Spleen (tissue), 11 donors: ENCODE results near the gene PAFAH1B1. TPM values are rescaled to one million over a fixed set of nuclear protein-coding genes. Genes with fewer than 3 reads are reported as not detected.

Experiments
- DNase-seq: peaks from one replicate; pipeline ENCODE4 v3.0.0-alpha.2; 2020
- H3K27ac ChIP-seq, 8 donors: fragments of 200-600 bp; sonication (generic) in 7 of 8; 1 replicate in 4 of 8; 2 replicates in 4 of 8; pipeline versions ENCODE4 v1.5.0 to v1.8.0; 2016 to 2021; ENCODE audit warnings: inconsistent platforms in 4 of 8, mild to moderate bottlenecking in 4 of 8, moderate library complexity in 1 of 8
- H3K27me3 ChIP-seq, 7 donors: fragments of 200-600 bp; sonication (generic) in 6 of 7; replicated peaks in 1 of 7; 1 replicate in 4 of 7; 2 replicates in 3 of 7; pipeline versions ENCODE4 v1.5.0 to v1.8.0; 2016 to 2021; ENCODE audit warnings: inconsistent platforms in 3 of 7, mild to moderate bottlenecking in 1 of 7
- H3K36me3 ChIP-seq, 6 donors: fragments of 200-600 bp; sonication (generic) in 5 of 6; 1 replicate in 4 of 6; 2 replicates in 2 of 6; pipeline versions ENCODE4 v1.5.0 to v1.8.0; 2016 to 2021; ENCODE audit warnings: inconsistent platforms in 2 of 6
- H3K4me1 ChIP-seq, 6 donors: fragments of 200-600 bp; sonication (generic) in 5 of 6; 1 replicate in 3 of 6; 2 replicates in 3 of 6; pipeline versions ENCODE4 v1.5.0 to v1.8.0; 2016 to 2021; ENCODE audit warnings: inconsistent platforms in 3 of 6
- H3K4me3 ChIP-seq, 8 donors: fragments of 200-600 bp; sonication (generic) in 7 of 8; 1 replicate in 4 of 8; 2 replicates in 4 of 8; pipeline versions ENCODE4 v1.5.0 to v1.8.0; 2016 to 2021; ENCODE audit warnings: inconsistent platforms in 4 of 8, mild to moderate bottlenecking in 4 of 8, moderate library complexity in 2 of 8
- H3K9me3 ChIP-seq, 8 donors: fragments of 200-600 bp; sonication (generic) in 7 of 8; 1 replicate in 4 of 8; 2 replicates in 4 of 8; pipeline versions ENCODE4 v1.5.0 to v1.8.0; 2016 to 2021; ENCODE audit warnings: inconsistent platforms in 4 of 8
- CTCF ChIP-seq, 11 experiments: fragments of 200-600 bp in 7 of 11; fragments of 450-650 bp in 4 of 11; sonication (generic) in 4 of 11; IDR thresholded peaks in 8 of 11; conservative IDR thresholded peaks in 3 of 11; 1 replicate in 7 of 11; 2 replicates in 4 of 11; pipeline versions ENCODE4 v1.4.0 to v1.8.0; 2016 to 2021; ENCODE audit warnings: antibody characterized with exemption in 11 of 11, inconsistent platforms in 4 of 11, mild to moderate bottlenecking in 1 of 11
- POLR2A ChIP-seq, 3 donors: fragments of 450-650 bp; IDR thresholded peaks; one replicate each; pipeline ENCODE4 v1.5.1; 2017; ENCODE audit warnings: antibody characterized with exemption in 3 of 3, mild to moderate bottlenecking in 1 of 3
- POLR2AphosphoS5 ChIP-seq, 3 donors: sonication (generic); formaldehyde crosslinking; IDR thresholded peaks; one replicate each; pipeline ENCODE4 v1.5.1; 2017; ENCODE audit warnings: antibody characterized with exemption in 3 of 3
- WGBS, 5 donors: extraction: QIAGEN DNeasy Blood & Tissue Kit in 3 of 5; methylation state at CpG; one replicate each; pipeline versions ENCODE4 v1.1.5 to v1.1.7; 2013 to 2018; 5-methylcytosine and 5-hydroxymethylcytosine counted together
- intact Hi-C: fragments of 100-400 bp; cut with DNase I; formaldehyde crosslinking; loops from one replicate; pipeline ENCODE4 v1.15.0; 2023; ENCODE audit warnings: low total_unique reads
- polyA plus RNA-seq, 3 donors: library from polyadenylated mRNA; stranded (reverse); fragments of 200-250 nt; gene quantifications; one replicate each; pipeline ENCODE4 v1.2.1, GENCODE V29; 2013
- total RNA-seq, 7 donors: library from RNA; depleted of rRNA in 3 of 7; stranded (reverse); fragments of >200 nt in 3 of 7; fragmentation: NEBNext Ultra II Directional in 4 of 7; extraction: Animal tissue kit (Norgen Biotek cat#: 25700) in 4 of 7; gene quantifications; one replicate each; pipeline versions ENCODE4 v1.1.0 to v1.2.1, GENCODE V29; 2016 to 2021
- donor health status: healthy with polysubstance abuse.
- donor health status: DM: no; HTN: no; CAD: no; lungs with moderate emphysema.
- donor health status: DM: no; HTN: no; CAD: no.
- donor health status: Bipolar disorder and iron deficiency.
- donor health status: healthy.
- donor health status: DM: no; HTN: no; CAD: no.
- donor health status: DM: yes; HTN: yes; CAD: no.

The PAFAH1B1 gene
- total and polyA plus RNA-seq, 10 donors = 20.8 to 175 (median 104) TPM

GRCh38 chr17:2634361-2634960 lies 41.0 kb downstream of the PAFAH1B1 start:
- DNase-seq = no peak
- H3K36me3 ChIP-seq = peaks cover 0 to 47% (median 15%) of the 10 kb centered on the region in 6 donors
- peaks cover 3 to 84% (median 58%) of the 10 kb centered on the region in 6 donors for H3K4me1 ChIP-seq
- no peak overlapping the region for H3K27ac ChIP-seq
- H3K4me3 ChIP-seq = no peak overlapping the region
- TF ChIP-seq POLR2A (IDR thresholded peaks at IDR 0.05) (no peak), CTCF (IDR thresholded peaks at IDR 0.05 in 8 of 11, conservative IDR thresholded peaks at IDR 0.05 in 3 of 11) (no peak), POLR2AphosphoS5 (IDR thresholded peaks at IDR 0.05) (no peak)
- 75 to 95% (median 89%) methylated on average over 9 of the region's 9 CpGs for WGBS, 5 donors
- intact Hi-C loops = no loop called here
- no peaks in the 10 kb centered on the region for H3K27me3 ChIP-seq
- H3K9me3 ChIP-seq = peaks cover 0 to 5% (median 0%) of the 10 kb centered on the region in 8 donors

GRCh38 chr17:2635241-2635640 lies 41.8 kb downstream of the PAFAH1B1 start:
- WGBS, 5 donors = 70 to 94% (median 87%) methylated on average over 3 of the region's 3 CpGs
- intact Hi-C loops = no loop called here
- H3K9me3 ChIP-seq = no peaks in the 10 kb centered on the region
- no peak overlapping the region for H3K4me3 ChIP-seq
- TF ChIP-seq POLR2A (IDR thresholded peaks at IDR 0.05) (no peak), CTCF (IDR thresholded peaks at IDR 0.05 in 8 of 11, conservative IDR thresholded peaks at IDR 0.05 in 3 of 11) (no peak), POLR2AphosphoS5 (IDR thresholded peaks at IDR 0.05) (no peak)
- peaks cover 3 to 76% (median 50%) of the 10 kb centered on the region in 6 donors for H3K4me1 ChIP-seq
- no peak for DNase-seq
- peaks cover 0 to 55% (median 21%) of the 10 kb centered on the region in 6 donors for H3K36me3 ChIP-seq
- no peaks in the 10 kb centered on the region for H3K27me3 ChIP-seq
- no peak overlapping the region for H3K27ac ChIP-seq

DNA sequence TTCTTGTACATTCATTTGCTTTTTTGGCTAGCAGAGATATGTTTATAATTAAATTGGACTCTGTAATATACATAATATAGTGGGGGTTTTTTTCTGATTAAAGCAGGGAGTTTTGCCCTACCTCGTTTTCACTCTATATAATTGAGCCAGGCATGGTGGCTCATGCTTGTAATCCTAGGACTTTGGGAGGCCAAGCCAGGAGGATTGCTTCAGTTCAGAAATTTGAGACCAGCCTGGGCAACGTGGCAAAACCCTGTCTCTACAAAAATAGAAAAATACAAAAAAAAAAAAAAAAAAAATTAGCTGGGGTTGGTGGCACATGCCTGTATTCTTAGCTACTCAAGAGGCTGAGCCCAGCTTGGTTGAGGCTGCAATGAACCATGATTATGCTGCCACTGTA lies 42.2 kb downstream of the PAFAH1B1 start:
- no peak for DNase-seq
- TF ChIP-seq POLR2AphosphoS5 (IDR thresholded peaks at IDR 0.05) (no peak), POLR2A (IDR thresholded peaks at IDR 0.05) (no peak), CTCF (IDR thresholded peaks at IDR 0.05 in 8 of 11, conservative IDR thresholded peaks at IDR 0.05 in 3 of 11) (no peak)
- intact Hi-C loops = no loop called here
- no peaks in the 10 kb centered on the region for H3K27me3 ChIP-seq
- H3K36me3 ChIP-seq = peaks cover 0 to 59% (median 23%) of the 10 kb centered on the region in 6 donors
- 69 to 85% (median 75%) methylated on average over 2 of the region's 2 CpGs for WGBS, 5 donors
- H3K4me1 ChIP-seq = peaks cover under 1 to 72% (median 46%) of the 10 kb centered on the region in 6 donors
- H3K4me3 ChIP-seq = no peak overlapping the region
- H3K9me3 ChIP-seq = no peaks in the 10 kb centered on the region
- no peak overlapping the region for H3K27ac ChIP-seq

DNA sequence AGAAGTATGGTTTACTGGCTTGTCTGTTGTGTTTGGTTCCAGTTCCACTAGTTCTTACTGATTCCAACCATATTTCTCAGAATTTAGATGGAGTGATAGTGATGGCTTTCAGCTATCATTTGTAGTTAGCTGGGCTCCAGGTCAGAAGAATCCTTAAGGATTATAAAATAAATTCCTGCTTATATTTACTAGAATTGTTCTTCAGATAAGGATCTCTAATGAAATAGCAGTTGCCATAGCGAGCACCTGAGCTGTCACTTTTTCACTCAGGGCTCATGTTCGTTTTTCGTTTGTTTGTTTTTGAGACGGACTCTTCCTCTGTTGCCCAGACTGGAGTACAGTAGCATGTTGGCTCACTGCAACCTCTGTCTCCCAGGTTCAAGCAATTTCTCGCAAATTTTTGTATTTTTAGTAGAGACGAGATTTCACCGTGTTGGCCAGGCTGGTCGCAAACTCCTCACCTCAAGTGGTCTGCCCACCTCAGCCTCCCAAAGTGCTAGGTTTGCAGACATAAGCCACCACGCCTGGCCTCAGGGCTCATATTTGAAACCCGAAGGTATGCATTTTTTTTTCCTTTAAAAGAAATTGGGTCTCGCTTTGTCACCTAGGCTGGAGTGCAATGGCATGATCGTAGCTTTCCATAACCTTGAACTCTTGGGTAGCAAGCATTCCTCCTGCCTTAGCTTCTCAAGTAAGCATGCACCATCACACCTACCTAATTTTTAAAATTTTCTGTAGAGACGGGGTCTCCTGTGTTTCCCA lies 42.9 kb downstream of the PAFAH1B1 start:
- DNase-seq = no peak
- Histone ChIP-seq H3K4me3 (no peak overlapping the region), H3K36me3 (peaks cover 0 to 66% (median 29%) of the 10 kb centered on the region in 6 donors), H3K27ac (no peak overlapping the region), H3K4me1 (peaks cover 0 to 65% (median 39%) of the 10 kb centered on the region in 6 donors), H3K9me3 (no peaks in the 10 kb centered on the region), H3K27me3 (no peaks in the 10 kb centered on the region)
- intact Hi-C loops = no loop called here
- WGBS, 5 donors = 92 to 95% (median 93%) methylated on average over 13 of the region's 13 CpGs
- TF ChIP-seq POLR2AphosphoS5 (IDR thresholded peaks at IDR 0.05) (no peak), POLR2A (IDR thresholded peaks at IDR 0.05) (no peak), CTCF (IDR thresholded peaks at IDR 0.05 in 8 of 11, conservative IDR thresholded peaks at IDR 0.05 in 3 of 11) (no peak)
